ENCODE measurements around the gene DDX24.

Gene DDX24

GRCh38 chr14:94110552-94111181 is 29.7 kb upstream of the DDX24 start, which contains the start of gene IFI27:
Gene IFI27, plus strand, starts transcription at chr14:94110736.
- Histone ChIP-seq H3K27me3 (ENCODE audit: control insufficient read depth, low read length) (peaks cover 9% of the 10 kb centered on the region; the same call in 1 of the 2 replicates), H3K4me3 (ENCODE audit: low read length) (no peak within 1 kb of the TSS), H3K36me3 (ENCODE audit: control insufficient read depth, low read length) (no peaks in the 10 kb centered on the region), H3K9me3 (ENCODE audit: control insufficient read depth, insufficient read depth, low read length) (no peaks in the 10 kb centered on the region), H3F3A (ENCODE audit: control insufficient read depth, insufficient read depth) (no peaks in the 10 kb centered on the region), H4K20me1 (ENCODE audit: control insufficient read depth, insufficient read depth, low read depth, low read length) (no peaks in the 10 kb centered on the region), H3K79me2 (ENCODE audit: control insufficient read depth, low read length) (no peaks in the 10 kb centered on the region), H3K4me1 (ENCODE audit: control insufficient read depth, low read length) (no peaks in the 10 kb centered on the region), H3K9me2 (replicated peaks; ENCODE audit: control insufficient read depth, low read length) (no peaks in the 10 kb centered on the region), H3K27ac (ENCODE audit: low read depth, low read length) (no peak within 1 kb of the TSS), H3K4me2 (ENCODE audit: low read length) (no peak within 1 kb of the TSS)
- TF ChIP-seq CTCF (IDR thresholded peaks at IDR 0.05; ENCODE audit: low read depth, low read length, poor library complexity, severe bottlenecking) = no peak
- no peak for TF ChIP-seq EZH2phosphoT487 (IDR thresholded peaks at IDR 0.05; ENCODE audit: borderline replicate concordance, low read length)

- H3K36me3 ChIP-seq (ENCODE audit: control insufficient read depth, low read length) = no peaks in the 10 kb centered on the region
- no peak for TF ChIP-seq EZH2phosphoT487 (IDR thresholded peaks at IDR 0.05; ENCODE audit: borderline replicate concordance, low read length)
- TF ChIP-seq CTCF (IDR thresholded peaks at IDR 0.05; ENCODE audit: low read depth, low read length, poor library complexity, severe bottlenecking) = no peak
- no peaks in the 10 kb centered on the region for H4K20me1 ChIP-seq (ENCODE audit: control insufficient read depth, insufficient read depth, low read depth, low read length)
- no peak overlapping the region for H3K4me3 ChIP-seq (ENCODE audit: low read length)
- no peaks in the 10 kb centered on the region for H3K79me2 ChIP-seq (ENCODE audit: control insufficient read depth, low read length)
- no peak overlapping the region for H3K4me2 ChIP-seq (ENCODE audit: low read length)
- no peaks in the 10 kb centered on the region for H3K9me3 ChIP-seq (ENCODE audit: control insufficient read depth, insufficient read depth, low read length)
- H3K9me2 ChIP-seq (replicated peaks; ENCODE audit: control insufficient read depth, low read length) = no peaks in the 10 kb centered on the region
- H3K27me3 ChIP-seq (ENCODE audit: control insufficient read depth, low read length) = peaks cover 9% of the 10 kb centered on the region; the same call in 1 of the 2 replicates
- no peak overlapping the region for H3K27ac ChIP-seq (ENCODE audit: low read depth, low read length)
- no peaks in the 10 kb centered on the region for H3K4me1 ChIP-seq (ENCODE audit: control insufficient read depth, low read length)
- H3F3A ChIP-seq (ENCODE audit: control insufficient read depth, insufficient read depth) = no peaks in the 10 kb centered on the region
Measured at GRCh38 chr14:94109915-94110250, 28.9 kb upstream of the DDX24 start.

- Histone ChIP-seq H3K27ac (ENCODE audit: low read depth, low read length) (no peak overlapping the region), H3K9me3 (ENCODE audit: control insufficient read depth, insufficient read depth, low read length) (no peaks in the 10 kb centered on the region), H3K4me1 (ENCODE audit: control insufficient read depth, low read length) (no peaks in the 10 kb centered on the region), H3K36me3 (ENCODE audit: control insufficient read depth, low read length) (no peaks in the 10 kb centered on the region), H3F3A (ENCODE audit: control insufficient read depth, insufficient read depth) (no peaks in the 10 kb centered on the region), H3K27me3 (ENCODE audit: control insufficient read depth, low read length) (no peaks in the 10 kb centered on the region), H3K4me2 (ENCODE audit: low read length) (no peak overlapping the region), H3K9me2 (replicated peaks; ENCODE audit: control insufficient read depth, low read length) (no peaks in the 10 kb centered on the region), H4K20me1 (ENCODE audit: control insufficient read depth, insufficient read depth, low read depth, low read length) (no peaks in the 10 kb centered on the region), H3K4me3 (ENCODE audit: low read length) (no peak overlapping the region), H3K79me2 (ENCODE audit: control insufficient read depth, low read length) (no peaks in the 10 kb centered on the region)
- TF ChIP-seq EZH2phosphoT487 (IDR thresholded peaks at IDR 0.05; ENCODE audit: borderline replicate concordance, low read length) = no peak
- TF ChIP-seq CTCF (IDR thresholded peaks at IDR 0.05; ENCODE audit: low read depth, low read length, poor library complexity, severe bottlenecking) = no peak
Measured at GRCh38 chr14:94104731-94105130, 23.7 kb upstream of the DDX24 start.

Data from DOHH2 (cell line).